ENCODE data around the gene KMT2A.
"Not testable (repeated sequence)": the region's sequence is repeated elsewhere in the genome, so short reads cannot be mapped to it uniquely, and the experiment has no call there.

Gene KMT2A

GRCh38 chr11:118435290-118435892 is 901 bp upstream of the KMT2A start:
- peak; percentile 84 for DNase-seq (ENCODE audit: low spot score)

GRCh38 chr11:118436639-118437207 is 431 bp downstream of the KMT2A start:
- DNase-seq (ENCODE audit: low spot score), result no peak

GRCh38 chr11:118437208-118438125 is 1.2 kb downstream of the KMT2A start:
- DNase-seq (ENCODE audit: low spot score), result peak; percentile 54

GRCh38 chr11:118438314-118438931 is 2.1 kb downstream of the KMT2A start:
- peak; percentile 49 for DNase-seq (ENCODE audit: low spot score)

GRCh38 chr11:118439646-118440045 is 3.4 kb downstream of the KMT2A start:
- DNase-seq (ENCODE audit: low spot score), result no peak

GRCh38 chr11:118441770-118442275 is 5.5 kb downstream of the KMT2A start:
- no peak for DNase-seq (ENCODE audit: low spot score)

- DNase-seq (ENCODE audit: low spot score), result no peak
Measured at GRCh38 chr11:118442301-118442700, 6.0 kb downstream of the KMT2A start.

- DNase-seq (ENCODE audit: low spot score), result no peak
Measured at GRCh38 chr11:118442908-118443589, 6.8 kb downstream of the KMT2A start.

GRCh38 chr11:118443590-118444218 is 7.4 kb downstream of the KMT2A start:
- DNase-seq (ENCODE audit: low spot score), result no peak

- DNase-seq (ENCODE audit: low spot score), result no peak
Measured at GRCh38 chr11:118447423-118447822, 11.1 kb downstream of the KMT2A start.

GRCh38 chr11:118448294-118448693 is 12.0 kb downstream of the KMT2A start:
- no peak for DNase-seq (ENCODE audit: low spot score)

GRCh38 chr11:118449316-118449918 is 13.1 kb downstream of the KMT2A start:
- DNase-seq (ENCODE audit: low spot score), result no peak

- DNase-seq (ENCODE audit: low spot score), result no peak
Measured at GRCh38 chr11:118450451-118450850, 14.2 kb downstream of the KMT2A start.

- no peak for DNase-seq (ENCODE audit: low spot score)
Measured at GRCh38 chr11:118462178-118462577, 25.9 kb downstream of the KMT2A start.

GRCh38 chr11:118468968-118469367 is 32.7 kb downstream of the KMT2A start:
- not testable (repeated sequence) for DNase-seq (ENCODE audit: low spot score)

GRCh38 chr11:118471030-118471429 is 34.7 kb downstream of the KMT2A start:
- no peak for DNase-seq (ENCODE audit: low spot score)

- no peak for DNase-seq (ENCODE audit: low spot score)
Measured at GRCh38 chr11:118473537-118473936, 37.2 kb downstream of the KMT2A start.

- no peak for DNase-seq (ENCODE audit: low spot score)
Measured at GRCh38 chr11:118476676-118477075, 40.4 kb downstream of the KMT2A start.

GRCh38 chr11:118481238-118481637 is 44.9 kb downstream of the KMT2A start:
- DNase-seq (ENCODE audit: low spot score), result not testable (repeated sequence)

GRCh38 chr11:118484405-118484804 is 48.1 kb downstream of the KMT2A start:
- DNase-seq (ENCODE audit: low spot score), result no peak

- peak; percentile 28 for DNase-seq (ENCODE audit: low spot score)
Measured at GRCh38 chr11:118485273-118485672, 49.0 kb downstream of the KMT2A start.
